Peyer's patch (tissue), 4 donors: ENCODE measurements around the gene PPOX. TPM values are rescaled to one million over a fixed set of nuclear protein-coding genes. Genes with fewer than 3 reads are reported as not detected.
A peak's percentile ranks its signal among the peaks of the same experiment; 100 is the strongest.

Experiments
- DNase-seq, 3 donors: peaks; one replicate each; pipeline ENCODE4 v3.0.0-alpha.2; 2017 to 2019
- H3K27ac ChIP-seq, 4 donors: fragments of 200-600 bp; sonication (generic); one replicate each; pipeline ENCODE4 v1.5.1; 2016 to 2019
- H3K27me3 ChIP-seq, 2 donors: fragments of 200-600 bp; sonication (generic); one replicate each; pipeline ENCODE4 v1.5.1; 2019
- H3K36me3 ChIP-seq, 3 donors: fragments of 200-600 bp; sonication (generic); one replicate each; pipeline ENCODE4 v1.5.1; 2016 to 2019
- H3K4me1 ChIP-seq, 4 donors: fragments of 200-600 bp; sonication (generic); one replicate each; pipeline ENCODE4 v1.5.1; 2016 to 2019
- H3K4me3 ChIP-seq, 4 donors: fragments of 200-600 bp; sonication (generic); 1 replicate in 3 of 4; 2 replicates in 1 of 4; pipeline ENCODE4 v1.5.1; 2016 to 2019; ENCODE audit warnings: mild to moderate bottlenecking in 1 of 4
- H3K9me3 ChIP-seq, 4 donors: fragments of 200-600 bp; sonication (generic); one replicate each; pipeline ENCODE4 v1.5.1; 2016 to 2019; ENCODE audit warnings: mild to moderate bottlenecking in 1 of 4
- CTCF ChIP-seq, 6 experiments: fragments of 450-650 bp in 4 of 6; fragments of 200-600 bp in 2 of 6; sonication (generic) in 1 of 6; IDR thresholded peaks; one replicate each; pipeline ENCODE4 v1.5.1; 2017 to 2019; ENCODE audit warnings: antibody characterized with exemption in 6 of 6, mild to moderate bottlenecking in 3 of 6, moderate library complexity in 1 of 6
- POLR2A ChIP-seq, 2 donors: fragments of 450-650 bp; IDR thresholded peaks; one replicate each; pipeline ENCODE4 v1.5.1; 2017; ENCODE audit warnings: antibody characterized with exemption in 2 of 2, mild to moderate bottlenecking in 2 of 2, moderate library complexity in 2 of 2
- total RNA-seq, 4 donors: library from RNA; depleted of rRNA; stranded (reverse); fragments of >200 nt; gene quantifications; one replicate each; pipeline ENCODE4 v1.1.0, GENCODE V29; 2016

The PPOX gene
- total RNA-seq, 4 donors from 2014 or later, result 9.5 to 38.0 (median 20.9) TPM

GRCh38 chr1:161199506-161200139, 33.4 kb downstream of the PPOX start:
- no peaks in the 10 kb centered on the region for H3K9me3 ChIP-seq
- no peaks in the 10 kb centered on the region for H3K27me3 ChIP-seq
- H3K36me3 ChIP-seq, result peaks cover 0 to 12% (median 0%) of the 10 kb centered on the region in 3 donors
- no peak for TF ChIP-seq POLR2A (IDR thresholded peaks at IDR 0.05)
- no peak for TF ChIP-seq CTCF (IDR thresholded peaks at IDR 0.05)
- H3K4me3 ChIP-seq, result no peak overlapping the region
- H3K4me1 ChIP-seq, result peaks cover 0 to 48% (median 6%) of the 10 kb centered on the region in 4 donors
- H3K27ac ChIP-seq, result peak overlapping the region; percentile 79 to 95 (median 88)
- no peak for DNase-seq

GRCh38 chr1:161200421-161200991, 34.3 kb downstream of the PPOX start:
- no peak overlapping the region for H3K4me3 ChIP-seq
- H3K4me1 ChIP-seq, result peaks cover 0 to 57% (median 2%) of the 10 kb centered on the region in 4 donors
- no peak for DNase-seq

GRCh38 chr1:161200992-161201835, 35.0 kb downstream of the PPOX start:
- TF ChIP-seq CTCF (IDR thresholded peaks at IDR 0.05) (no peak), POLR2A (IDR thresholded peaks at IDR 0.05) (no peak)
- H3K4me1 ChIP-seq, result peaks cover 0 to 64% (median 2%) of the 10 kb centered on the region in 4 donors
- H3K27ac ChIP-seq, result peak overlapping the region; percentile 79 to 95 (median 88)
- DNase-seq, result peak in 1 of 3 donors; percentile 69
- H3K27me3 ChIP-seq, result no peaks in the 10 kb centered on the region
- no peaks in the 10 kb centered on the region for H3K9me3 ChIP-seq
- peak overlapping the region; percentile 62 to 72 (median 67) for H3K4me3 ChIP-seq
- H3K36me3 ChIP-seq, result peaks cover 0 to 28% (median 0%) of the 10 kb centered on the region in 3 donors

More at GRCh38 chr1:161200421-161200991, 34.3 kb downstream of the PPOX start:
- Histone ChIP-seq H3K27ac (peak overlapping the region; percentile 79 to 95 (median 88)), H3K36me3 (peaks cover 0 to 21% (median 0%) of the 10 kb centered on the region in 3 donors), H3K9me3 (no peaks in the 10 kb centered on the region), H3K27me3 (no peaks in the 10 kb centered on the region)
- TF ChIP-seq POLR2A (IDR thresholded peaks at IDR 0.05) (no peak), CTCF (IDR thresholded peaks at IDR 0.05) (no peak)

GRCh38 chr1:161201836-161202712, 35.8 kb downstream of the PPOX start, which contains the start of gene NDUFS2:
TSS of gene NDUFS2 (plus strand) at chr1:161202367. CDS start at chr1:161202386, 19 bp downstream.
- no peaks in the 10 kb centered on the region for H3K9me3 ChIP-seq
- peak within 1 kb of the TSS; percentile 62 to 72 (median 67) for H3K4me3 ChIP-seq
- peak within 1 kb of the TSS; percentile 79 to 95 (median 88) for H3K27ac ChIP-seq
- TF ChIP-seq POLR2A (IDR thresholded peaks at IDR 0.05) (peak; percentile 61 to 83), CTCF (IDR thresholded peaks at IDR 0.05) (peak in 2 of 6 experiments; percentile 9 to 12)
- no peaks in the 10 kb centered on the region for H3K27me3 ChIP-seq
- H3K36me3 ChIP-seq, result peaks cover 0 to 36% (median 0%) of the 10 kb centered on the region in 3 donors
- peak; percentile 95 to 99 (median 97) for DNase-seq
- H3K4me1 ChIP-seq, result peaks cover 0 to 72% (median 2%) of the 10 kb centered on the region in 4 donors
